KG1 (cell line): ENCODE measurements around the gene ATP7B.

Experiments
- DNase-seq: peaks from one replicate; lab custom pipeline; 2025; lab: John Stamatoyannopoulos, UW

The ATP7B gene

DNA sequence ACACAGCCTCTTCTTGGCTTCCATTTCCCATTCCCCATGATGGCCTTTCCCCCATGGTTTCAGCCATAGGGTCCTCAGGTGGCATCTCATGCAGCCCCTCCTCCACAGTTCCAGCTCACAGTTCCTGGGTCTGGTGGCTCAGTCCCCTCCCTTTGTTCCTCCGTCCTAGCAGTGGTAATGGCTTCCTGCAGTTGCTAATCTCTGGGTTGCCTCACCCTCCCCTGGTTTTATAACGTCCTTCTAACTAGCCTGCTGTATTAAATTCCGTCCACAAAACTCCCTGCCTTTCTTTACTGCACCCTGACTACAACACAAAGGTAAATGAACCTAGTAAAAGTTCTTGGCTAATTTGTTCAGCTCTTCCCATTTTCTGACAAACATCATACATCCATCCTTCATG, 118.6 kb downstream of the ATP7B start:
- DNase-seq, result no peak

DNA sequence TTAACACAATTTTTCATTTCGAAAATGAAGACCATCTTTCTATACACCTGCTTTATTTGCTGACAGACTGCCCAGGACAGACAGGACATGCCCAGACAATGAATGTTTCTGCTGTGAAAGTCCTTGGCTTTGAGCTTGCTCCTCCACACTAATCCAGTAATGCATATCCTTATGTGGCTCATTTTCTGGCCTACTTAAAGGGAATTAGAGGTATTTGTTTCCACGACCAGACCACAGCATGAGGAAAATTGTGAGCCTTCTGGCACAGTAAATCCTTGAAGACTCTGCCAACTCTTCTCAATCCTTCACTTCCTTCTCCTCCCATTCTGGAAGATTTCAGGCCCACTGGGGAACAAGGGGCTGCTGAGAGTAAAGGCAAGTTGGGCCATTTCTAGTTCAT, 123.8 kb downstream of the ATP7B start:
- no peak for DNase-seq

DNA sequence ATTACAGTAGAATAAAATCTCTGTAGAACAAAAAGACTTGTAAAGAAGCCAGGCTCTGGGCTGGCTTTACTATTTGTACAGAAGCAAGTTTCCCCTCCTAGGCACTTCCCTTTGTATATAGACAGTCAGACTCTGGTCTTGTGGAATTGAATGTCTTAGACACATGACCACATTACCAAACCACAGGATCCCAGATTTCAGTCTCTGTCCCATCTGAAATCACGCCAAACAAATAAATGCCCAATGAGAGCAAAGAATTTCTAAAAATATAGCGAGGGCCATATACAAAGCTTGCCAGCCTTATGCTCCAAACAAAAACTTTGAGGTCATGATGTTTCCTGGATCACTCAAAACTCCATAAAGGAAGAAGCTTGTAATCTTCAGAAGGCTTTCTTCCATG, 125.6 kb downstream of the ATP7B start:
- DNase-seq, result no peak

DNA sequence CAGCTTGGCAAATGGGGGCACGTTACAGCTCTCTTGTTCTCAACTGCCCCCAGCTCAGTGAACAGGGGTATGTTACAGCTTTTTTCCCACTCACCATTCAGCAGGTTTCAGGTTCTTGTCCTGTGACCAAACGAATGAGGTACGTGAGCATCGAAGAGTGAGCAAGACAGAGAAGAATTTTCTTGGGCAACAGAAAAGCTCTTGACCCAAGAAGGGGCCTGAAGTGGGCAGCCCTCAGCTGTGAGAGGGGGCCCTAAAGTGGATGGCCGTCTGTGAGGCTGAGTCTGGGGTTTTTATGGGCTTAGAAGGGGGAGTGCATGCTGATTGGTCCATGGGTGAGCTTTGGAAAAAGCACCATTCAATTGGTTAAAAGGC, 128.0 kb downstream of the ATP7B start:
- no peak for DNase-seq
